ENCODE measurements around the gene MGAT3.
"Not testable (repeated sequence)": the region's sequence is repeated elsewhere in the genome, so short reads cannot be mapped to it uniquely, and the experiment has no call there.

The MGAT3 gene
- 0 to 0.30 reads per million in 2 experiments for total RNA-seq

GRCh38 chr22:39456522-39457197, at the start of gene MGAT3:
TSS of gene MGAT3 (plus strand) at chr22:39457012. CDS start at chr22:39487348, 30,336 bp downstream.
- no peak for DNase-seq (ENCODE audit: low read depth)

- DNase-seq (ENCODE audit: low read depth), result no peak
Measured at GRCh38 chr22:39408173-39408572, 48.6 kb upstream of the MGAT3 start.

GRCh38 chr22:39408807-39409206, 48.0 kb upstream of the MGAT3 start:
- DNase-seq (ENCODE audit: low read depth), result no peak

GRCh38 chr22:39409516-39410029, 47.2 kb upstream of the MGAT3 start:
- no peak for DNase-seq (ENCODE audit: low read depth)

- no peak for DNase-seq (ENCODE audit: low read depth)
Measured at GRCh38 chr22:39410264-39410663, 46.5 kb upstream of the MGAT3 start.

GRCh38 chr22:39411828-39412365, 44.9 kb upstream of the MGAT3 start:
- DNase-seq (ENCODE audit: low read depth), result not testable (repeated sequence)

- not testable (repeated sequence) for DNase-seq (ENCODE audit: low read depth)
Measured at GRCh38 chr22:39413204-39413603, 43.6 kb upstream of the MGAT3 start.

GRCh38 chr22:39414377-39414776, 42.4 kb upstream of the MGAT3 start:
- no peak for DNase-seq (ENCODE audit: low read depth)

GRCh38 chr22:39414886-39415285, 41.9 kb upstream of the MGAT3 start:
- DNase-seq (ENCODE audit: low read depth), result no peak

- no peak for DNase-seq (ENCODE audit: low read depth)
Measured at GRCh38 chr22:39415506-39415905, 41.3 kb upstream of the MGAT3 start.

- DNase-seq (ENCODE audit: low read depth), result no peak
Measured at GRCh38 chr22:39416319-39416718, 40.5 kb upstream of the MGAT3 start.

- no peak for DNase-seq (ENCODE audit: low read depth)
Measured at GRCh38 chr22:39417641-39418040, 39.2 kb upstream of the MGAT3 start.

- no peak for DNase-seq (ENCODE audit: low read depth)
Measured at GRCh38 chr22:39418696-39419095, 38.1 kb upstream of the MGAT3 start.

- no peak for DNase-seq (ENCODE audit: low read depth)
Measured at GRCh38 chr22:39419096-39419495, 37.7 kb upstream of the MGAT3 start.

- no peak for DNase-seq (ENCODE audit: low read depth)
Measured at GRCh38 chr22:39419911-39420310, 36.9 kb upstream of the MGAT3 start.

GRCh38 chr22:39421691-39422090, 35.1 kb upstream of the MGAT3 start:
- no peak for DNase-seq (ENCODE audit: low read depth)

- no peak for DNase-seq (ENCODE audit: low read depth)
Measured at GRCh38 chr22:39422101-39422500, 34.7 kb upstream of the MGAT3 start.

- no peak for DNase-seq (ENCODE audit: low read depth)
Measured at GRCh38 chr22:39422721-39423120, 34.1 kb upstream of the MGAT3 start.

GRCh38 chr22:39423976-39424375, 32.8 kb upstream of the MGAT3 start:
- no peak for DNase-seq (ENCODE audit: low read depth)

- DNase-seq (ENCODE audit: low read depth), result no peak
Measured at GRCh38 chr22:39426380-39427043, 30.3 kb upstream of the MGAT3 start.

- DNase-seq (ENCODE audit: low read depth), result no peak
Measured at GRCh38 chr22:39427751-39428596, 28.8 kb upstream of the MGAT3 start.

- no peak for DNase-seq (ENCODE audit: low read depth)
Measured at GRCh38 chr22:39428597-39429071, 28.2 kb upstream of the MGAT3 start.
